Measurements from ENCODE around the gene CCNG1.
A peak's percentile ranks its signal among the peaks of the same experiment; 100 is the strongest.

The CCNG1 gene

DNA sequence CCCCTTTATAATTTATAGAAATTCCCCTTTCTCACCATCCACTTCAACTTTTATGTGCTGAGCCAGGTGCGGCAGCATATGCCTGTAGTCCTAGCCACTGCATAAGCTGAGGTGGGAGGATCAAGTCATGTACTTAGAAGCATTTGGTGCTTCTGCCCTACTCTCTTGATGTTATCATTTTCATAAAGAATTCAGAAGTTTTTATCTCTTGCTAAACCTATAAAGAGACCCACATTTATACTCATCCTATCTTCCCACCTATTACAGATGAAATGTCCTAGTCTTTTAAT lies 41.5 kb downstream of the CCNG1 start:
- H3K4me3 ChIP-seq (replicated peaks; ENCODE audit: insufficient read depth, low read length) = no peak overlapping the region
- no peaks in the 10 kb centered on the region for H3K27me3 ChIP-seq (ENCODE audit: insufficient read depth, poor library complexity, severe bottlenecking)
- no peak overlapping the region for H3K27ac ChIP-seq (replicated peaks)
- no peak for DNase-seq (ENCODE audit: low read depth in 1 of 2, low spot score in 1 of 2)
- TF ChIP-seq, protein P1, sequence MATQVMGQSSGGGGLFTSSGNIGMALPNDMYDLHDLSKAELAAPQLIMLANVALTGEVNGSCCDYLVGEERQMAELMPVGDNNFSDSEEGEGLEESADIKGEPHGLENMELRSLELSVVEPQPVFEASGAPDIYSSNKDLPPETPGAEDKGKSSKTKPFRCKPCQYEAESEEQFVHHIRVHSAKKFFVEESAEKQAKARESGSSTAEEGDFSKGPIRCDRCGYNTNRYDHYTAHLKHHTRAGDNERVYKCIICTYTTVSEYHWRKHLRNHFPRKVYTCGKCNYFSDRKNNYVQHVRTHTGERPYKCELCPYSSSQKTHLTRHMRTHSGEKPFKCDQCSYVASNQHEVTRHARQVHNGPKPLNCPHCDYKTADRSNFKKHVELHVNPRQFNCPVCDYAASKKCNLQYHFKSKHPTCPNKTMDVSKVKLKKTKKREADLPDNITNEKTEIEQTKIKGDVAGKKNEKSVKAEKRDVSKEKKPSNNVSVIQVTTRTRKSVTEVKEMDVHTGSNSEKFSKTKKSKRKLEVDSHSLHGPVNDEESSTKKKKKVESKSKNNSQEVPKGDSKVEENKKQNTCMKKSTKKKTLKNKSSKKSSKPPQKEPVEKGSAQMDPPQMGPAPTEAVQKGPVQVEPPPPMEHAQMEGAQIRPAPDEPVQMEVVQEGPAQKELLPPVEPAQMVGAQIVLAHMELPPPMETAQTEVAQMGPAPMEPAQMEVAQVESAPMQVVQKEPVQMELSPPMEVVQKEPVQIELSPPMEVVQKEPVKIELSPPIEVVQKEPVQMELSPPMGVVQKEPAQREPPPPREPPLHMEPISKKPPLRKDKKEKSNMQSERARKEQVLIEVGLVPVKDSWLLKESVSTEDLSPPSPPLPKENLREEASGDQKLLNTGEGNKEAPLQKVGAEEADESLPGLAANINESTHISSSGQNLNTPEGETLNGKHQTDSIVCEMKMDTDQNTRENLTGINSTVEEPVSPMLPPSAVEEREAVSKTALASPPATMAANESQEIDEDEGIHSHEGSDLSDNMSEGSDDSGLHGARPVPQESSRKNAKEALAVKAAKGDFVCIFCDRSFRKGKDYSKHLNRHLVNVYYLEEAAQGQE (IDR thresholded peaks at IDR 0.05; ENCODE audit: insufficient replicate concordance, low read depth) = no peak
- TF ChIP-seq, protein P2, sequence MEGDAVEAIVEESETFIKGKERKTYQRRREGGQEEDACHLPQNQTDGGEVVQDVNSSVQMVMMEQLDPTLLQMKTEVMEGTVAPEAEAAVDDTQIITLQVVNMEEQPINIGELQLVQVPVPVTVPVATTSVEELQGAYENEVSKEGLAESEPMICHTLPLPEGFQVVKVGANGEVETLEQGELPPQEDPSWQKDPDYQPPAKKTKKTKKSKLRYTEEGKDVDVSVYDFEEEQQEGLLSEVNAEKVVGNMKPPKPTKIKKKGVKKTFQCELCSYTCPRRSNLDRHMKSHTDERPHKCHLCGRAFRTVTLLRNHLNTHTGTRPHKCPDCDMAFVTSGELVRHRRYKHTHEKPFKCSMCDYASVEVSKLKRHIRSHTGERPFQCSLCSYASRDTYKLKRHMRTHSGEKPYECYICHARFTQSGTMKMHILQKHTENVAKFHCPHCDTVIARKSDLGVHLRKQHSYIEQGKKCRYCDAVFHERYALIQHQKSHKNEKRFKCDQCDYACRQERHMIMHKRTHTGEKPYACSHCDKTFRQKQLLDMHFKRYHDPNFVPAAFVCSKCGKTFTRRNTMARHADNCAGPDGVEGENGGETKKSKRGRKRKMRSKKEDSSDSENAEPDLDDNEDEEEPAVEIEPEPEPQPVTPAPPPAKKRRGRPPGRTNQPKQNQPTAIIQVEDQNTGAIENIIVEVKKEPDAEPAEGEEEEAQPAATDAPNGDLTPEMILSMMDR (IDR thresholded peaks at IDR 0.05; ENCODE audit: insufficient read depth, low read length) = no peak
- no peak for TF ChIP-seq SPI1 (IDR thresholded peaks at IDR 0.05; ENCODE audit: borderline replicate concordance, low read depth)

DNA sequence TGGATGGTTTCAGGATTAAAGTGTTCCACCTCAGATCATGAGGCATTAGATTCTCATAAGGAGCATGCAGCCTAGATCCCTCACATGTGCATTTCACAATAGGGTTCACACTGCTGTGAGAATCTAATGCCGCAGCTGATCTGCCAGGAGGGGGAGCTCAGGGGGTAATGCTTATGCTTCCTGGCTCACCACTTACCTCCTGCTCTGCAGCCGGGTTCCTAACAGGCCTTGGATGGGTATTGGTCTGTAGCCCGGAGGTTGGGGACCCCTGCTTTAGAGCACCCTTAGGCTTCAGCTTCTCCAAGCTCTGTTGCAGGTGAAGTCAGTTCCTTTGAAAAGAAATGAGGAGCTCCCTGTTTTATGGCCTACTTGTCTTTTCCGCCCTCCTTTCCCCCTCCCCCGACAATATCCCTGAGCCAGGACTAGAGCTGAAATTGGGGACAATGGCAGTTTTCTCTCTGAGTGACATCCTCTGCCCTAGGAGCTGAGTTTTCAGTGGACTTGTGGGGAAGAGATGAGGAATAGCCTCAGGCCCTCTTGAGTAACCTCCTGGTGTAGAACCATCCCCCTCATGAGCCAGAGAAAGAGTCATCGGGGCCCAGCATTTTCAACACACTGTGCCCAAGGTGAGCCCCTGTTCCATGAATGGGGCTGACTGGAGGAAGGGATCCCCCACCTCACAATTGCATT lies 51.8 kb downstream of the CCNG1 start:
- H3K4me3 ChIP-seq (replicated peaks; ENCODE audit: insufficient read depth, low read length) = no peak overlapping the region
- H3K27ac ChIP-seq (replicated peaks) = no peak overlapping the region
- DNase-seq (ENCODE audit: low read depth in 1 of 2, low spot score in 1 of 2) = peak in 1 of 2 experiments; percentile 45
- TF ChIP-seq GABPA (IDR thresholded peaks at IDR 0.05; ENCODE audit: low read depth) (no peak), SPI1 (IDR thresholded peaks at IDR 0.05; ENCODE audit: borderline replicate concordance, low read depth) (no peak)
- TF ChIP-seq, protein P1 (IDR thresholded peaks at IDR 0.05; ENCODE audit: insufficient replicate concordance, low read depth) = no peak
- TF ChIP-seq, protein P2 (IDR thresholded peaks at IDR 0.05; ENCODE audit: insufficient read depth, low read length) = peak; percentile 6
- no peaks in the 10 kb centered on the region for H3K27me3 ChIP-seq (ENCODE audit: insufficient read depth, poor library complexity, severe bottlenecking)

DNA sequence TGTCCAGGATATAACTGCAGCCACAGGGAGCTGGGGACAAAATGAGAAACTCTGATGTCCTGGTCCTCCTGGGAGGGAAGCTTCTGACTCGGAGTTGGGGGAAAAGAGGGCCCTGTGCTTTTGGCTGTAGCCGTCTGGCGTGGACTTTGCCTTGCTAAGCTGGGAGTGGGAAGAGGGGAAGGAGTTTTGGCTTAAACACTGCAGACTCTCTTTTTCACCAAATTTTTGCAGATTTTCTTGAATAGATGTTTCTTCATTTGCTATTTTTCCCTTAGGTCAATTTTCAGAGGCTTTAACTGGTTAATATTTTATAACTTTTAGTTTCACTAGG lies 52.3 kb downstream of the CCNG1 start:
- DNase-seq (ENCODE audit: low read depth in 1 of 2, low spot score in 1 of 2) = no peak
- TF ChIP-seq GABPA (IDR thresholded peaks at IDR 0.05; ENCODE audit: low read depth) (no peak), SPI1 (IDR thresholded peaks at IDR 0.05; ENCODE audit: borderline replicate concordance, low read depth) (no peak)
- TF ChIP-seq, protein P1 (IDR thresholded peaks at IDR 0.05; ENCODE audit: insufficient replicate concordance, low read depth) = no peak
- TF ChIP-seq, protein P2 (IDR thresholded peaks at IDR 0.05; ENCODE audit: insufficient read depth, low read length) = no peak
- no peak overlapping the region for H3K27ac ChIP-seq (replicated peaks)
- H3K27me3 ChIP-seq (ENCODE audit: insufficient read depth, poor library complexity, severe bottlenecking) = no peaks in the 10 kb centered on the region
- H3K4me3 ChIP-seq (replicated peaks; ENCODE audit: insufficient read depth, low read length) = no peak overlapping the region

Measured in HL-60 (cell line).